GM12873 (cell line): ENCODE data around the gene TNFSF11.

Experiments
- CTCF ChIP-seq: IDR thresholded peaks from 2 replicates; pipeline ENCODE4 v1.5.1; 2012; ENCODE audit warnings: low read depth, mild to moderate bottlenecking, moderate library complexity, low read length, control low read depth; ENCODE audit not compliant: insufficient read depth; ENCODE audit errors: missing control alignments

Gene TNFSF11

GRCh38 chr13:42633495-42633894 lies 59.5 kb downstream of the TNFSF11 start:
- TF ChIP-seq CTCF, result no peak

- TF ChIP-seq CTCF, result no peak
Measured at GRCh38 chr13:42638101-42638500, 64.1 kb downstream of the TNFSF11 start.

- no peak for TF ChIP-seq CTCF
Measured at GRCh38 chr13:42638886-42639285, 64.9 kb downstream of the TNFSF11 start.

GRCh38 chr13:42643076-42643475 lies 69.1 kb downstream of the TNFSF11 start:
- no peak for TF ChIP-seq CTCF

- TF ChIP-seq CTCF, result no peak
Measured at GRCh38 chr13:42644841-42645240, 70.9 kb downstream of the TNFSF11 start.

- TF ChIP-seq CTCF, result no peak
Measured at GRCh38 chr13:42645717-42646116, 71.8 kb downstream of the TNFSF11 start.

GRCh38 chr13:42649141-42649540 lies 75.2 kb downstream of the TNFSF11 start:
- no peak for TF ChIP-seq CTCF
